GM18508 (cell line): ENCODE data around the gene ANXA2R.

Source experiments
- ATAC-seq: cut with Tn5 transposase; IDR thresholded peaks from one replicate; pipeline ENCODE4 v1.9.1; 2021; ENCODE audit warnings: moderate number of reproducible peaks; ENCODE audit not compliant: insufficient read depth, unreplicated experiment

Gene ANXA2R

GRCh38 chr5:43006424-43007202 is 33.5 kb downstream of the ANXA2R start:
- ATAC-seq, result no peak

DNA sequence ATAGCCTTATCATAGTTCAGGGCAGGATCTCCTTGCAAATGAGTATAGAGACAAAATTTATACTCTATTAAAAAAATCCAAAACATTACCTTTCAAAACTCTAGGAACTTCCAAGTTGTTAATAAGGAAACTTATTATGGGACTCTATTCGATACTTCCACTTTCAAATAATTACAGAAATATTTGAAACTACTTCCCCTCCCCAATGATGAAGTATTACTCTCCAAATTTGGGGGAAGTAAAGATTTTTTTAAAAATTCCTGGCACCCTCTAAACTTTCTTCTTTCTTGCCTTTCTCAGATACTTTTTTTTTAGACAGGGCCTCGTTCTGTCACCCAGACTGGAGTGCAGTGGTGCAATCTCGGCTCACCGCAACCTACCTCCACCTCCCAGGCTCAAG is 35.1 kb downstream of the ANXA2R start:
- no peak for ATAC-seq

GRCh38 chr5:43001748-43002147 is 38.4 kb downstream of the ANXA2R start:
- no peak for ATAC-seq

DNA sequence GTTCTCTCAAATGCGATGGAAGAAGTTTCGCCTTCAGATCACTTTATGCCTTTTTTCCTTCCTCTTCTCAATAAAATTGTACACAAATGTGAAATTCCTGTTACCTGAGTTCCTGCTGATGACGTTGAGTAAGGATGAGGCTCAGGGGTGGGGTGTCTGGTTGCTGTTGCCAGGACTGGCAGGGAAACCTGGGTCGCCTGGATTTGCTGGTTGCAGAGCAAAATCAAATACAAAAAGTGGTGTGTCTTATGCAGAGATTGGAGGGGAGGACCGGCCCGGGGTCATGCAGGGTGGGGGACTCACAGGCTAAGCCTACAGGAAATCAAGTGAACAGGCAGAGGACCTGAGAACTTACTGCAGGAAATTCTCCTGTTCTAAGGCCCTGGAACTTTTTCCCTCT is 39.2 kb downstream of the ANXA2R start:
- no peak for ATAC-seq

DNA sequence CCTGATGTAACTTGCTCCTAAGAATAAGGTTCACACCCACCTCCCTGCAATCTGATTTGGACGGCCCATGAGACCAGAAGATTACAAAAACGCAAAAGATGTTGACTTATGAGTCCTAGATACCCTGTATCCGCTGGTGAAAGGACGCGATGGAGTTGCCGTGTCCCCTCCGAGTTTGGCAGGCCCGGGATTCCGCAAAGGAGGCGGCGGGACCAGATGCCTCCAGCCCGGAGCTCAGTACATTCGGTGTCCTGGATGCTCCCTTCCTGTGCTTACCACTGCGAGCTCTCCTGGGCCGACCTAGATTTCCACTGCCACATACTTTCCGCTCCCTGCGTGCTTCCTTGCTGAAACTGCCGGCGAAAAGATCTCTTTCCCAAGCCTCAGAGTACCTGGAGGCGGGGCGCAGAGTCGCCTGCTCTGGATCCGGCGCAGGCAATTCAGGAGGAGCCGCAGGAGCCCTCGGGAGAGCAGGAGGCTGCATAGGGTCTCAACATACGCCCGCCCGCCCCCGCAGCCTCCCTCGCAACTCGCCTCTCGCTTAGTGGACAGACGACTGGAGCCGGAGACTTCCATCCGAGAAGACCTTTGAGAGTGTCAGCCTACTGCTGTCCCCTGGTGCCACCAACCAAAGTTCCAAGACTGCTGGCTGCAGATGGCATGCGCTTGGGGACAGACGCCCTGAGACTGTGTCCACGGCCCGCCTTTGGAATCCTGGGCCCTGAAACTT is 39.8 kb downstream of the ANXA2R start:
- ATAC-seq, result no peak

GRCh38 chr5:42995360-42995751 is 44.8 kb downstream of the ANXA2R start:
- no peak for ATAC-seq

DNA sequence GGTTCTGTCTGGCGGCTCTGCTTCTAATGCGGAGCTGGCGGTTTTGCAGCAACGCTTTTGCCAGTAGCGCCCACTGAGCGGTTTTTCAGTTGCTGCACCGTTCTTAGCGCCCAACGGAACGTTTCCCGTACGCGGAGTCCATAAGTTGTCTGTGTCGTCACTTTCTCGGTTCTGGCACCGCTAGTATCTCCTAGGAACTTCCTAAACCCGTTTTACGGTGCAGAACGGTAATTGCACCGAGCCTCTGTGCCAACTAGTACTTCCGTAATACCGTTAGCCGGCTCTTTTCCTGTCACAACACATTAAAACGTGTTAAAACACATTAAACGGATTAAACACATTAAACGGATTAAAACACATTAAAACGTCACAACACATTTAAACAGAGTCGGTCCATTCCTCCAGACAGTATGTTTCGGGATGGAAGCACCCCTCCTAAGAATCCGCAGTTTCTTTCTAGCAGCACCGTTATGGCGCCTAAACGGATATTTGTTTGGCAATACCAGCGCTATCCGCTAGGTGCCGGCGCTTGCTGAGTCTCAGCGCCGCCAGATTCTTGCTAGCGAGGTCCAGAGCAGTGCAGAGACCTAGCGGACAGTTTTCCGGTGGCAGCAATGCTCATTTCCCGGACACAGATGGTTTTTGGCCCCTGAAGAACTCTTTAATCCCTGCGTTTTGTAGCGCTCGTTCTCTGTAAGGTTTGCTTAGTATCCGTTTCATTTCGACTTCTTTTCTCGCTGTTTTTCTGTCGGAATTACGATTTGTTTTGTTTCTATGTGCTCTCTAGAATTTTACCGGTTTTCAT is 45.4 kb downstream of the ANXA2R start:
- peak; percentile 36 for ATAC-seq

GRCh38 chr5:42994246-42994554 is 45.9 kb downstream of the ANXA2R start:
- no peak for ATAC-seq

- no peak for ATAC-seq
These were observed 46.4 kb downstream of the ANXA2R start for GRCh38 chr5:42993516-42994245.

GRCh38 chr5:42992088-42992879 is 47.8 kb downstream of the ANXA2R start:
- ATAC-seq, result peak; percentile 29

DNA sequence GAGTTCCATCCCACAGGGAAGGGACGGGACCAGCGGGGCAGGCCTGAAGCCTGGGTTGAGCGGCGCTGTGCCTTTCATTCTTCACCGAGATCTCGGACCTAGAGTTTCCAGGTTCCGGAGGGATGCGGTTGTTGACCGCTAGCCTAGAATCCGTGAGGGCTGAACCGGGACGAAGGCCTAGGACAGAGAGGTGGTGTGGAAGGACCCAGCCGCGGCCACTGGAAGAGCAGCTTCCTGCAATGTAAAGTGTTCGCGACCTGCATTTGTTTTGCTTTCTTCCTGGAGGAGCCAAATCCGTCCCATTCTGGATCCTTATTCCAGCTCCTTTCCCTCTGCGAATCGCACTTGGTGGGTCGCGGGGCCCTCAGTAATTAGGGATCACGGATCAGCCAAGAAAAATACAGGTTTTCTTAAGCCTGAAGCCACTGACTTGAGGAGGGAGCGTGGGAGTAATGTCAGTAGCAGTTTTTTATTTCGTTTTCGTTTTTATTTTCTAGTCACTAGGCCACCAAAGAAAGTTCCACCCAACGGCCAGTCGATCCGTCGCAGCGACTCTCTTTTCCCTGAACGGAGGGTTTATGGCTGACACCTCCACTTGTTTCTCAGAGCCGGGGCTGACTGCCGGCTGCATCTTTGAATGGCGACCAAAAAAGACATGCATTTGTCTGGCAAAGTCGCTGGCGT is 48.6 kb downstream of the ANXA2R start:
- ATAC-seq, result peak; percentile 24

DNA sequence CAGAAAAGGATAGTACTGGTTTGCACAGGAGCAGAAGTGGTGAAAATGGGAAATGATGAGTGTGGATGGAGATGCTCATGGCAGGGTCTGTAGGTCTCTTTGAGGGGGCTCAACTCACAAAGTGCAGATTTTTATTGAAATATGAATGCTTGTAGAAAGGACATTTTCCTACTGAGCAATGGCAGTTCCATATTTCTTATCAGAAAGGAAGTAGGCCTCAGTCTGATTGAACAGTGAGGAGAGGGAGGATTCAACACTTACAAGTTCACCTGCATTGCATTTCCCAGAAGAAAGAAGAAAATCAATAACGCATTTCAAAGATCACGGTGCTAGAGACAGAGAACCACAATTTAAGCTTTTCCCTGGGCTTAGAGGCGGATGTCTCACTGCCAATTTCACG is 49.2 kb downstream of the ANXA2R start:
- ATAC-seq, result no peak
